ENCODE data around the gene PEDS1. TPM values are rescaled to one million over a fixed set of nuclear protein-coding genes. Genes with fewer than 3 reads are reported as not detected.

Gene PEDS1
- total and polyA plus RNA-seq, 2 of the 13 experiments (the other 11 are each of a cell fraction or from before 2014, with no cell fraction given) = 30.5 to 93.9 TPM

DNA sequence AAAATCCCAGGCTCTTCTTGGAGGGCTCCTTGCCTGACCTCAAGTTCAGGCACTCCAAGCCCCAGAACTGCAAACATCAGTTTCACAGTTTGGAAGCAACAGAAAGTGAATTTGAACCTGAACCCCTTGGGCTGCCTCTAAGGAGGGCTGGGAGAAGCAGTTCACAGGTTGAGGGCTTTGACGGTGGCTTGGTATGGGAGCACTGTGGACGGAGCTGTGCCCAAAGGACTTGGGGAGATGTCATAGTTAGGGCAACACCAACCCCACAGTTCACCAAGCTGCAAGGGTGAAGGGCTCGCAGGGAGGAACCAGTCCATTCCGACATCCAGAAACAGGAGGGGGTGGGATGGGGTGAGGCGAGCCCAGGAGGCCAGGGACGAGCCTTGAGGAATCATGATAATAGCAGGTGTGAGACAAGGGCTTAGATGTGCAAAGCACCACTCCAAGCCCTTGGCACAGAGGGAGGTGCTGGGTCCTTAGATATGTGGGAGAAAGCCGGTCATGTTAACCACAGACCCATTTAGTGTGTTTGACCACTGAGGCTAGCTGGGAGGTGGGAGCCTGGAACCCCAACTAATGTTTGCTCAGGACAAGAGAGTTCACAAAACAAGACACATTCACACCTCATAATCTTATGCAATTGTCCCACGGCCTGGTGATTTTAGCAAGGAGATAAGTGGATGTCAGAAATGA lies 41.5 kb upstream of the PEDS1 start (continued):
- TF ChIP-seq MBD4 (IDR thresholded peaks at IDR 0.05; ENCODE audit: borderline replicate concordance, low read length) = peak; percentile 15; the same call in 1 of the 2 replicates
- TF ChIP-seq, protein P1, sequence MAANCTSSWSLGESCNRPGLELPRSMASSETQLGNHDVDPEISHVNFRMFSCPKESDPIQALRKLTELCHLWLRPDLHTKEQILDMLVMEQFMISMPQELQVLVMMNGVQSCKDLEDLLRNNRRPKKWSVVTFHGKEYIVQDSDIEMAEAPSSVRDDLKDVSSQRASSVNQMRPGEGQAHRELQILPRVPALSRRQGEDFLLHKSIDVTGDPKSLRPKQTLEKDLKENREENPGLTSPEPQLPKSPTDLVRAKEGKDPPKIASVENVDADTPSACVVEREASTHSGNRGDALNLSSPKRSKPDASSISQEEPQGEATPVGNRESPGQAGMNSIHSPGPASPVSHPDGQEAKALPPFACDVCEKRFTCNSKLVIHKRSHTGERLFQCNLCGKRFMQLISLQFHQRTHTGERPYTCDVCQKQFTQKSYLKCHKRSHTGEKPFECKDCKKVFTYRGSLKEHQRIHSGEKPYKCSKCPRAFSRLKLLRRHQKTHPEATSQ (CRISPR knock-in tag; IDR thresholded peaks at IDR 0.05; ENCODE audit: borderline replicate concordance) = 0 out of 2 replicates have a peak, but pooled peaks have one; percentile 24
- peak; percentile 16; the same call in 1 of the 2 replicates for TF ChIP-seq HOXA5 (CRISPR knock-in tag; IDR thresholded peaks at IDR 0.05)
- peak; percentile 69 for TF ChIP-seq ZMYM3 (CRISPR knock-in tag; IDR thresholded peaks at IDR 0.05)
- no peak for TF ChIP-seq MXI1 (IDR thresholded peaks at IDR 0.05; ENCODE audit: borderline replicate concordance, low read depth, low read length)
- TF ChIP-seq, protein P2, sequence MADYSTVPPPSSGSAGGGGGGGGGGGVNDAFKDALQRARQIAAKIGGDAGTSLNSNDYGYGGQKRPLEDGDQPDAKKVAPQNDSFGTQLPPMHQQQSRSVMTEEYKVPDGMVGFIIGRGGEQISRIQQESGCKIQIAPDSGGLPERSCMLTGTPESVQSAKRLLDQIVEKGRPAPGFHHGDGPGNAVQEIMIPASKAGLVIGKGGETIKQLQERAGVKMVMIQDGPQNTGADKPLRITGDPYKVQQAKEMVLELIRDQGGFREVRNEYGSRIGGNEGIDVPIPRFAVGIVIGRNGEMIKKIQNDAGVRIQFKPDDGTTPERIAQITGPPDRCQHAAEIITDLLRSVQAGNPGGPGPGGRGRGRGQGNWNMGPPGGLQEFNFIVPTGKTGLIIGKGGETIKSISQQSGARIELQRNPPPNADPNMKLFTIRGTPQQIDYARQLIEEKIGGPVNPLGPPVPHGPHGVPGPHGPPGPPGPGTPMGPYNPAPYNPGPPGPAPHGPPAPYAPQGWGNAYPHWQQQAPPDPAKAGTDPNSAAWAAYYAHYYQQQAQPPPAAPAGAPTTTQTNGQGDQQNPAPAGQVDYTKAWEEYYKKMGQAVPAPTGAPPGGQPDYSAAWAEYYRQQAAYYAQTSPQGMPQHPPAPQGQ (CRISPR knock-in tag; IDR thresholded peaks at IDR 0.05; ENCODE audit: borderline replicate concordance) = 0 out of 2 replicates have a peak, but pooled peaks have one; percentile 54
- peak; percentile 53; the same call in 1 of the 2 replicates for TF ChIP-seq ZNF562 (CRISPR knock-in tag; IDR thresholded peaks at IDR 0.05; ENCODE audit: borderline replicate concordance)
- TF ChIP-seq, protein P3, sequence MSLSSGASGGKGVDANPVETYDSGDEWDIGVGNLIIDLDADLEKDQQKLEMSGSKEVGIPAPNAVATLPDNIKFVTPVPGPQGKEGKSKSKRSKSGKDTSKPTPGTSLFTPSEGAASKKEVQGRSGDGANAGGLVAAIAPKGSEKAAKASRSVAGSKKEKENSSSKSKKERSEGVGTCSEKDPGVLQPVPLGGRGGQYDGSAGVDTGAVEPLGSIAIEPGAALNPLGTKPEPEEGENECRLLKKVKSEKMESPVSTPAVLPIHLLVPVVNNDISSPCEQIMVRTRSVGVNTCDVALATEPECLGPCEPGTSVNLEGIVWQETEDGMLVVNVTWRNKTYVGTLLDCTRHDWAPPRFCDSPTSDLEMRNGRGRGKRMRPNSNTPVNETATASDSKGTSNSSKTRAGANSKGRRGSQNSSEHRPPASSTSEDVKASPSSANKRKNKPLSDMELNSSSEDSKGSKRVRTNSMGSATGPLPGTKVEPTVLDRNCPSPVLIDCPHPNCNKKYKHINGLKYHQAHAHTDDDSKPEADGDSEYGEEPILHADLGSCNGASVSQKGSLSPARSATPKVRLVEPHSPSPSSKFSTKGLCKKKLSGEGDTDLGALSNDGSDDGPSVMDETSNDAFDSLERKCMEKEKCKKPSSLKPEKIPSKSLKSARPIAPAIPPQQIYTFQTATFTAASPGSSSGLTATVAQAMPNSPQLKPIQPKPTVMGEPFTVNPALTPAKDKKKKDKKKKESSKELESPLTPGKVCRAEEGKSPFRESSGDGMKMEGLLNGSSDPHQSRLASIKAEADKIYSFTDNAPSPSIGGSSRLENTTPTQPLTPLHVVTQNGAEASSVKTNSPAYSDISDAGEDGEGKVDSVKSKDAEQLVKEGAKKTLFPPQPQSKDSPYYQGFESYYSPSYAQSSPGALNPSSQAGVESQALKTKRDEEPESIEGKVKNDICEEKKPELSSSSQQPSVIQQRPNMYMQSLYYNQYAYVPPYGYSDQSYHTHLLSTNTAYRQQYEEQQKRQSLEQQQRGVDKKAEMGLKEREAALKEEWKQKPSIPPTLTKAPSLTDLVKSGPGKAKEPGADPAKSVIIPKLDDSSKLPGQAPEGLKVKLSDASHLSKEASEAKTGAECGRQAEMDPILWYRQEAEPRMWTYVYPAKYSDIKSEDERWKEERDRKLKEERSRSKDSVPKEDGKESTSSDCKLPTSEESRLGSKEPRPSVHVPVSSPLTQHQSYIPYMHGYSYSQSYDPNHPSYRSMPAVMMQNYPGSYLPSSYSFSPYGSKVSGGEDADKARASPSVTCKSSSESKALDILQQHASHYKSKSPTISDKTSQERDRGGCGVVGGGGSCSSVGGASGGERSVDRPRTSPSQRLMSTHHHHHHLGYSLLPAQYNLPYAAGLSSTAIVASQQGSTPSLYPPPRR (CRISPR knock-in tag; IDR thresholded peaks at IDR 0.05; ENCODE audit: borderline replicate concordance) = no peak
- no peak for TF ChIP-seq ZNF251 (CRISPR knock-in tag; IDR thresholded peaks at IDR 0.05)
- TF ChIP-seq ZC3H13 (CRISPR knock-in tag; IDR thresholded peaks at IDR 0.05) = peak; percentile 24
- peak; percentile 23; the same call in 1 of the 2 replicates for TF ChIP-seq SIN3A (IDR thresholded peaks at IDR 0.05; ENCODE audit: borderline replicate concordance, low read depth, low read length)
- TF ChIP-seq POLR2A (IDR thresholded peaks at IDR 0.05; ENCODE audit: insufficient read depth in 1 of 2, low read depth in 2 of 2, low read length in 2 of 2) = peak in 1 of 2 experiments; percentile 60; a peak in 1 of 4 replicates
- peak; percentile 82; the same call in 1 of the 2 replicates for TF ChIP-seq KDM1A (CRISPR knock-in tag; IDR thresholded peaks at IDR 0.05)
- 0 out of 2 replicates have a peak, but pooled peaks have one; percentile 0 for TF ChIP-seq CEBPB (IDR thresholded peaks at IDR 0.05; ENCODE audit: borderline replicate concordance, low read depth, low read length)
- TF ChIP-seq, protein P4, sequence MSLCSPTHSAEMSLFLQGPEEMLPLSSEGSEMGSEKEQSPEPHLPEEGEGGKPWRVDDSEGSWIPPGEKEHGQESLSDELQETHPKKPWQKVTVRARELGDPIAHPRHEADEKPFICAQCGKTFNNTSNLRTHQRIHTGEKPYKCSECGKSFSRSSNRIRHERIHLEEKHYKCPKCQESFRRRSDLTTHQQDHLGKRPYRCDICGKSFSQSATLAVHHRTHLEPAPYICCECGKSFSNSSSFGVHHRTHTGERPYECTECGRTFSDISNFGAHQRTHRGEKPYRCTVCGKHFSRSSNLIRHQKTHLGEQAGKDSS (CRISPR knock-in tag; IDR thresholded peaks at IDR 0.05; ENCODE audit: borderline replicate concordance, low read depth) = peak; percentile 97
- TF ChIP-seq POLR2AphosphoS2 (IDR thresholded peaks at IDR 0.05; ENCODE audit: low read depth, low read length) = peak; percentile 77
- TF ChIP-seq HNRNPH1 (optimal IDR thresholded peaks at IDR 0.05; ENCODE audit: low read depth, low read length) = peak; percentile 48

Data from HepG2 (cell line).